ENCODE results near the gene B4GALT7.
"Not testable (repeated sequence)": the region's sequence is repeated elsewhere in the genome, so short reads cannot be mapped to it uniquely, and the experiment has no call there.

B4GALT7 gene

GRCh38 chr5:177610131-177610769, 10.3 kb downstream of the B4GALT7 start:
- DNase-seq: no peak

- DNase-seq: no peak
Measured at GRCh38 chr5:177610770-177611445, 11.0 kb downstream of the B4GALT7 start.

- DNase-seq: no peak
Measured at GRCh38 chr5:177611446-177612214, 11.7 kb downstream of the B4GALT7 start.

GRCh38 chr5:177612215-177612673, 12.3 kb downstream of the B4GALT7 start:
- no peak for DNase-seq

GRCh38 chr5:177620560-177620959, 20.6 kb downstream of the B4GALT7 start:
- DNase-seq: no peak

- not testable (repeated sequence) for DNase-seq
Measured at GRCh38 chr5:177624172-177624571, 24.2 kb downstream of the B4GALT7 start.

- DNase-seq: not testable (repeated sequence)
Measured at GRCh38 chr5:177630186-177630585, 30.3 kb downstream of the B4GALT7 start.

GRCh38 chr5:177634912-177635311, 35.0 kb downstream of the B4GALT7 start:
- not testable (repeated sequence) for DNase-seq

- not testable (repeated sequence) for DNase-seq
Measured at GRCh38 chr5:177645462-177645861, 45.5 kb downstream of the B4GALT7 start.

GRCh38 chr5:177651235-177651634, 51.3 kb downstream of the B4GALT7 start:
- not testable (repeated sequence) for DNase-seq

GRCh38 chr5:177657846-177658245, 57.9 kb downstream of the B4GALT7 start:
- DNase-seq: not testable (repeated sequence)

GRCh38 chr5:177658542-177658941, 58.6 kb downstream of the B4GALT7 start:
- not testable (repeated sequence) for DNase-seq
